Activated CD8-positive, alpha-beta memory T cell treated with anti-CD3 and anti-CD28 coated beads, Interleukin-2, amount 50 U/mL, for 24 hours (primary cell): ENCODE measurements around the gene ZNF561.

ENCODE experiments used
- DNase-seq: peaks from one replicate; pipeline ENCODE4 v3.0.0-alpha.2; 2020; ENCODE audit errors: extremely low read depth

Gene ZNF561

DNA sequence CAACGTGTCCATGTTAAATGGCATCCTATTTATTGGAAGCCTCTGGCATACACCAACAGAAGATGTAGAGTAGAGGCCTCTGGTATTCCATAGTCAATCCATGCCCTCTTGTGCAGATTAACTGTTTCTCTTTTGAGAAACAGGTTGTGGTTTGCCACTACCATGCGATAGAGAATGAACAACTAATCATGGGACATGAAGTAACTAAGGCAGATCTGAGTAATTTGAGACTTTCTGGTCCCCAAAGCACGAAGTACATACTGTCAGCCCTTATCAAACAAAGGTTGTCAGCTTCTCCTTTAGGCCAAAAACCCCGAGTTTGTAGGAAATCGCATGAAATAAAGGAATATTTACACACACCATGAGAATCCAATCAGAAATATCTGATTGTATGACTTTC lies 40.3 kb downstream of the ZNF561 start:
- DNase-seq = no peak

DNA sequence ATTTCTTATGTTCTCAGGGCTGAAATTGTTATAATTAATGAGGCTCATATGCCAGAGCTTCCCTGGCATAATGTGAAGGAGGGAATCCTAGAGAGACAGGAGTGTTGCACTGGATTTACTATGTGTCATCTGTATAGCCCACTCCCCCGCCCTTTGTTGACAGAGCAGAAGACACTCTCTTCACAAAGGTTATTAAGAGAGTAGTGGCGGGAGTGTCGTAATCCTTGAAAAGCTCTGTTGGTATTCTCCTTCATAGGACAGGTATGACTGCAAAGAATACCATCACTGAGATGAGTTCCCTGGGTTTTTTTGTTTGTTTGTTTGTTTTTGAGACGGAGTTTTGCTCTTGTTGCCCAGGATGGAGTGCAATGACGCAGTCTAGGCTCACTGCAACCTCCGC lies 50.8 kb downstream of the ZNF561 start:
- no peak for DNase-seq

DNA sequence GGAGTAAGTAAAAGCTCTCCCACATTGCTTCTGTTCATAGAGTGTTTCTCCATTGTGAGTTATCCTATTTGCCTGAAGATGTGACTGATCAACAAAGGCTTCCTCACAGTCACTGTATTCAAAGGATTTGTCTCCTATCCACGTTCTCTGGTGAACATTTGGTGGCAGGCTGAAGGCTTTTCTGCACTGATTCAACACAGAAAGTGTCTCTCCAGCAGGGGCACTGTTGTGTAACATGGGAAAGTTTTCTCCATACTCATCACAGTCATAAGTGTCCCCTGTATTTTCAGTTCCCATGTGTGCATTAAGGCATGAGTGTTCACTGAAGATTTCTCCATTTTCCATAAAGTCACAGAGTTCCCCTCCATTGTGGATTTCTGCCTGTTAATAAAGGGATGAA lies 54.3 kb downstream of the ZNF561 start:
- DNase-seq = no peak

DNA sequence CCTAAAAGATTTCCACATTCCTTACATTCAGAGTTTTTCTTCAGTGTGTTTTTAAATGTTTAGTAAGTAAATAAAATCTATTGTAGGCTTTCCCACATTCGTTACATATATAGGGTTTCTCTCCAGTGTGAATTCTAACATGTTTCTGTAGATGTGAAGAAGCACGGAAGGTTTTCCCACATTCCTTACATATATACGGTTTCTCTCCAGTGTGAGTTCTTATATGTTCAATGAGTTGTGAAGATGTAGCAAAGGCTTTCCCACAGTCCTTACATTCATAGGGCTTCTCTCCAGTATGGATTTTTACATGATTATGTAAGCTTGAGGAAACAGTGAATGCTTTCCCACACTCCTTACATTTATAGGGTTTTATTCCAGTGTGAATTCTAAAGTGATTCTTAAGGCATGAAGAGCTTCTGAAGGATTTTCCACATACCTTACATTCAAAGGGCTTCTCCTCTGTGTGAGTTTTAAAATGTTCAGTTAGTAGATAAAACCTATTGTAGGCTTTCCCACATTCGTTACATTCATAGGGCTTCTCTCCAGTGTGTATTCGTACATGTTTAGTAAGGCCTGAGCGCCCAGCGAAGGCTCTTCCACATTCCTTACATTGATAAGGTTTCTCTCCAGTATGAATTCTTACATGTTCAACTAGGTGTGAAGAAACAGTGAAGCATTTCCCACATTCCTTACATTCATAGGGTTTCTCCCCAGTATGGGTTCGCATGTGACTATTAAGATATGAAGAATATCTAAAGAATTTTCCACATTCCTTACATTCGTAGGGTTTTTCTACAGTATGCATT lies 54.9 kb downstream of the ZNF561 start:
- DNase-seq = no peak
